Stimulated activated CD4-positive, alpha-beta T cell treated with anti-CD3 and anti-CD28 coated beads, Interleukin-15, amount 100 ng/mL, for 48 hours (primary cell): ENCODE results near the gene BTF3.
A peak's percentile ranks its signal among the peaks of the same experiment; 100 is the strongest.
"Not testable (repeated sequence)": the region's sequence is repeated elsewhere in the genome, so short reads cannot be mapped to it uniquely, and the experiment has no call there.

Source experiments
- DNase-seq, 2 donors: peaks; one replicate each; pipeline ENCODE4 v3.0.0-alpha.2; 2020; ENCODE audit warnings: low read depth in 2 of 2

BTF3 gene

GRCh38 chr5:73498057-73498992, at the start of gene BTF3:
TSS of gene BTF3 (plus strand) at chr5:73498442. CDS start at chr5:73498668, 226 bp downstream.
- peak; percentile 89 to 91 for DNase-seq

GRCh38 chr5:73448463-73449136, 49.6 kb upstream of the BTF3 start, which contains the start of gene FOXD1:
TSS of gene FOXD1 (minus strand) at chr5:73448777. CDS start at chr5:73448362, 415 bp downstream.
- DNase-seq, result no peak

GRCh38 chr5:73450137-73450536, 48.1 kb upstream of the BTF3 start:
- DNase-seq, result no peak

GRCh38 chr5:73450672-73451223, 47.5 kb upstream of the BTF3 start:
- no peak for DNase-seq

- DNase-seq, result peak; percentile 41 to 53
Measured at GRCh38 chr5:73451224-73452130, 46.8 kb upstream of the BTF3 start.

- DNase-seq, result no peak
Measured at GRCh38 chr5:73452215-73452614, 46.0 kb upstream of the BTF3 start.

- no peak for DNase-seq
Measured at GRCh38 chr5:73454379-73455036, 43.7 kb upstream of the BTF3 start.

GRCh38 chr5:73456462-73456861, 41.8 kb upstream of the BTF3 start:
- DNase-seq, result not testable (repeated sequence)

- no peak for DNase-seq
Measured at GRCh38 chr5:73459366-73459765, 38.9 kb upstream of the BTF3 start.

GRCh38 chr5:73460133-73460532, 38.1 kb upstream of the BTF3 start:
- no peak for DNase-seq

GRCh38 chr5:73464016-73464745, 34.1 kb upstream of the BTF3 start:
- no peak for DNase-seq

- not testable (repeated sequence) for DNase-seq
Measured at GRCh38 chr5:73468638-73469037, 29.6 kb upstream of the BTF3 start.

GRCh38 chr5:73469878-73470277, 28.4 kb upstream of the BTF3 start:
- no peak for DNase-seq

- DNase-seq, result no peak
Measured at GRCh38 chr5:73471654-73472053, 26.6 kb upstream of the BTF3 start.

- DNase-seq, result no peak
Measured at GRCh38 chr5:73472116-73472515, 26.1 kb upstream of the BTF3 start.

- no peak for DNase-seq
Measured at GRCh38 chr5:73480500-73480899, 17.7 kb upstream of the BTF3 start.

- DNase-seq, result no peak
Measured at GRCh38 chr5:73482383-73483136, 15.7 kb upstream of the BTF3 start.

- no peak for DNase-seq
Measured at GRCh38 chr5:73483676-73484075, 14.6 kb upstream of the BTF3 start.

GRCh38 chr5:73484511-73484910, 13.7 kb upstream of the BTF3 start:
- no peak for DNase-seq
